ENCODE data around the gene TMEM150A.

The TMEM150A gene

GRCh38 chr2:85647823-85648526, 45.5 kb upstream of the TMEM150A start:
- no peak for TF ChIP-seq CTCF (IDR thresholded peaks at IDR 0.05; ENCODE audit: low read depth, low read length)
- no peak overlapping the region for H3K4me3 ChIP-seq (ENCODE audit: low read depth, low read length)

GRCh38 chr2:85646166-85646565, 43.7 kb upstream of the TMEM150A start:
- no peak for TF ChIP-seq CTCF (IDR thresholded peaks at IDR 0.05; ENCODE audit: low read depth, low read length)
- no peak overlapping the region for H3K4me3 ChIP-seq (ENCODE audit: low read depth, low read length)

GRCh38 chr2:85644909-85645308, 42.4 kb upstream of the TMEM150A start:
- TF ChIP-seq CTCF (IDR thresholded peaks at IDR 0.05; ENCODE audit: low read depth, low read length): no peak
- no peak overlapping the region for H3K4me3 ChIP-seq (ENCODE audit: low read depth, low read length)

- TF ChIP-seq CTCF (IDR thresholded peaks at IDR 0.05; ENCODE audit: low read depth, low read length): no peak
- no peak overlapping the region for H3K4me3 ChIP-seq (ENCODE audit: low read depth, low read length)
Observed at GRCh38 chr2:85642725-85643124, 40.2 kb upstream of the TMEM150A start.

- no peak for TF ChIP-seq CTCF (IDR thresholded peaks at IDR 0.05; ENCODE audit: low read depth, low read length)
- H3K4me3 ChIP-seq (ENCODE audit: low read depth, low read length): no peak overlapping the region
Observed at GRCh38 chr2:85635636-85636035, 33.1 kb upstream of the TMEM150A start.

- no peak for TF ChIP-seq CTCF (IDR thresholded peaks at IDR 0.05; ENCODE audit: low read depth, low read length)
- H3K4me3 ChIP-seq (ENCODE audit: low read depth, low read length): no peak overlapping the region
Observed at GRCh38 chr2:85635011-85635410, 32.5 kb upstream of the TMEM150A start.

GRCh38 chr2:85631316-85631715, 28.8 kb upstream of the TMEM150A start:
- TF ChIP-seq CTCF (IDR thresholded peaks at IDR 0.05; ENCODE audit: low read depth, low read length): no peak
- H3K4me3 ChIP-seq (ENCODE audit: low read depth, low read length): no peak overlapping the region
